Pulmonary artery endothelial cell (primary cell): ENCODE results near the gene STAC3. TPM values are rescaled to one million over a fixed set of nuclear protein-coding genes. Genes with fewer than 3 reads are reported as not detected.

Experiments used
- DNase-seq: peaks from one replicate; pipeline ENCODE4 v3.0.0-alpha.2; 2011; ENCODE audit warnings: low read depth, low spot score
- total RNA-seq: library from RNA; depleted of rRNA; stranded (reverse); fragments of >200 nt; gene quantifications from 2 replicates; pipeline ENCODE4 v1.2.3, GENCODE V29; 2014

Gene STAC3
- total RNA-seq, 1 donor from 2014 or later: 0.13 TPM

GRCh38 chr12:57254506-57255280 is 3.7 kb upstream of the STAC3 start:
- DNase-seq: no peak

- no peak for DNase-seq
These were observed 446 bp downstream of the STAC3 start for GRCh38 chr12:57250541-57250940.

- no peak for DNase-seq
These were observed 1.8 kb downstream of the STAC3 start for GRCh38 chr12:57248934-57249742.

DNA sequence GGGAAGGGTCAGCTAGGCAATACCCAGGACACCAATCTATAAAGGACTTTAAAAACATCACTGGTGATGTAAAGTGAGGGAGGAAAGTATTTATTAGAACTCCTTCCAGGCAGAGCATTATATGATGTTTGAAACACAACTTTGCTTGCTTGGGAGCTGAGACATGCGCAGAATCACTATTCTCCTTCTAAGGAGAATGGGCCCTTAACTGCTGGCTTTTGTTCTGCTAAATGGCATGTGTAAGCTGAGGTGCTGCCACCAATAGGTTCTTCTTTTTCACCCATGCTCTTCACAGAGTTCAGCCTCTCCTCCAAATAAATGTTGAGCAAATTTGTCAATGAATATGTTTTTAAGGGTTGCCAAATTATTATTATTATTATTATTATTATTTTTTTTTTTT is 3.9 kb downstream of the STAC3 start:
- no peak for DNase-seq

DNA sequence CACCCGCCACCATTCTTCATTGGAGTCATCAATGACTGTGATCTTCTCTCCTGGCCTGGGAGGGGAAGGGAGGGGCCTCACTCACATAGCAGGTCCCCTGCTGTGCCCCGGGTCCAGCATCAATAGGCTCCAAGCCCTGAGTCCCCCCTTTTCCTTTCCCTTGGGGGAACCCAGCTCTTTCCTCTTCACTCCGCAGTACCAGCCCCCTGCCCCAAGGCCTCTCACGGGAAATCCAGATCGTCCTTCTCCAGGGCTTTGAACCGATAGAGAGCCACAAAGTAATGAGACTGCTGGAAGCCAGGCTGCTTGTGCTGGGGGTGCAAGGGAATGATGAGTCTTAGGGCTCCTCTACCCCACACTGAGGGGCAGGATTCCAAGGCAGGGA is 6.7 kb downstream of the STAC3 start:
- no peak for DNase-seq

DNA sequence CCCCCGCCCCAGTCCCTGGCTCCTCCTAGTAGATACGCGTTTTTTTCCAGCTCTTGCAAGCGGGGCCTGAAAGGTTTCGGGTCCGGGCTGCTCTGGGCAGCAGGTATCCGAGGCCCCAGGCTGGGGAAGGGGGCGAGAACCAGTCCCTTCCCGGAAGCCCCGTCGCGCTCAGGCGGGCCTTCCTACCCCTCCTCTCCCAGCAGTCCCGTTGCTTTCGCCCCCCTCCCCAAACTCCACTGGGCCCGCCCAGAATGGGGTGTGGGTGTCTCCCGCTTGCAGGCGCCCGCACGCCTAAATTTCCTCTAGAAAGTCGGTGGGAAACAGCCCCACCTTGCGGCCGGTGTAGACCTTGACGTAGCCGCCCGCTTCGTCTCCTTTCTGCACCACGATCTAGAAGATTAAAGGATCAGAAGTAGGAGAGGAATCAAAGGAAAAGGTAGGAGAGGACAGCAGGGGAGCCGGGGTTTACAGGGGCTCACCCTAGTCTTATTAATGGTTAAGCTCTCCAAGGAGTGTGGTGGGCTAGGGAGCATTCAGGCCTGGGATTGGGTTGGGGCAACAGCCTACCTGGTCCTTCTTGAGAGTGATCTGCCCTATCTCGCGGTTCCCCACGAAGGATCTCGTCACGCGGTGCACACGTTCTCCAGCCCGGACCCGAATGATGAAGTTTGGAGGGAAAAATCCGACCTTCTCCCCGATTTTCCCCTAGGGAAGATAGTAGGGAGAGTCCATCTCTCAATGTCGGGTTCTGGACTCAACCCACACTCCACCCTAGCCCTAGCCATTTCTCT is 7.3 kb downstream of the STAC3 start:
- no peak for DNase-seq

GRCh38 chr12:57242691-57243454 is 8.1 kb downstream of the STAC3 start:
- no peak for DNase-seq

DNA sequence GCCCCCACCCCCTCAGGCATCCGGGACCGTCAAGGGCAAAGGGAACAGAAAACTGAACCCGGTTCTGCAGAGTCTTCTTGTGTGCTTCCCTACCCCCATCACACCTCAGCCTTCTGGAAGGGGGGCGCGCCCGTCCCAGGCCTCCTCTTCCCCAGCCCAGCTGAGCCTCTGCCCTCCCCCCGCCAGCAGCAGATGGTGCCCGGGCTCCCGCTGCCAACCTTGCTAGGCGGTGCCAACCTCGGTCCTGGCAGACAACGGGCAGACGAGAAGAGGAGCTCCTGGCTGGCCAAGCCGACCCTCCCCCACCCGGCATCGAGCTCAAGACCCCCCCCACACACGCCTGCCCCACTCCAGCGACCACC is 8.7 kb downstream of the STAC3 start:
- no peak for DNase-seq

DNA sequence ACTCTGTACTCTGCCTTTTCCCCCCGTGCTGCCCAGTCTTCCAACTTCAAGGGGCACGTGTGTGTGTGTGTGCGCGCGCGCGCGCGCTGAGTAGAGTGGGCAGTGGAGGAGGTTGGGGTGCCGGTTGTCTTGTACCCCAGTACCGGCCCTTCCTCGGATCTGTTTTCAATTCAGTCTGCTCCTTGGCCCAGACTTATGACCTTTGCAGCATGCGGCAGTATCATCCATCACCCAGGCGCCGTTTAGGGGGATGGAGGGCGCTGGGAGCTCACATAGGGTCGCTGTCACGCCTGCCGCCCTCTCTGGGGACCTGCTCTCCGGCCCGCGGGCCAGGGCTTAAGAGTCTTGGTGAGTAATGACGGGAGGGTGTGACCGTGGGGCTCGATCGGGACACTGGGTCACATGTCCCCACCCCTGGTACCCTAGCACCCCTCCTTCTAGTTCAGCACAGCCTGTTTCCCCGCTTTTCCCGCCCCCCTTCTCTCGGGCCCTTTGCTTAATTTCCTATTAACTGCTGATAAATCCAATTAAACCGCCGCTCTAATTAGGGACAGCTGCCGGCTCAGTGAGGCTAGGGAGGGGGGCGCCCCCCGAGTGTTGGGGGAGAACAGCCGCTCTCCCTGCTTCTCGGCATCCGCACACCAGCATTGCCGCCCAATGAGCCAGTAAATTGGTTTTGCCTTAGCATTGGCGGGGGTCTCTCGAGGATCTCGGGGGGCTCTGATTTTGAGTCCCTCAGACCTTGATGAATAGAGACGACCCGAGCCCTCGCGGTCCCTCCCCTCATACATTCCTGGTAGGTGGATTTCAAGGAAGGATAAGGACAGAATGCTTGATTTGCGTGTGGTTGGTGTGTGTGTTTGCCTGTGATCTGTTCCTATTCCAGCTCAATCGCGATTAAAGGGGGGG is 9.3 kb downstream of the STAC3 start:
- DNase-seq: no peak

DNA sequence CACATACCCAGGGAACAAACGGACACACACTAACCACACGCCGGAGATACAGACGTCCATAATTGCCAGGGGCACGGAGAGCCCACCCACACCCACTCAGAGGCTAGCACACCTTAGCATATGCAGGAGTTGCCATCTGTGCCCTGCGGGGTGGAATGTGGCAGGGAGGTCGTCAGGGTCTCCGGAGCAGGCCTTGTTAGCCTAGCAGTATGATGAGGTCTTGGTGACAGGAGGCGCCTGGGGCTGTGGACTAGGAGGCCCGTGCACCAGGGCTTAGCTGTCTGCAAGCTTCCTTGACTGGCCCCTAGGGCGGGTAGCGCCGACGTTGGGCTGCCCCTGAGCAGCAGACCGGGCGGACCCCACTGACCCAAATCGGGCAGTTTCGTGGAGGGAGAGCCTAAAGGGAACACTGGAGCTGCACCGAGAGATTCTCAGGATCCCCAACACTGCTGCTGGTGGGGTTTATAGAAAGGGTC is 10.0 kb downstream of the STAC3 start:
- no peak for DNase-seq

DNA sequence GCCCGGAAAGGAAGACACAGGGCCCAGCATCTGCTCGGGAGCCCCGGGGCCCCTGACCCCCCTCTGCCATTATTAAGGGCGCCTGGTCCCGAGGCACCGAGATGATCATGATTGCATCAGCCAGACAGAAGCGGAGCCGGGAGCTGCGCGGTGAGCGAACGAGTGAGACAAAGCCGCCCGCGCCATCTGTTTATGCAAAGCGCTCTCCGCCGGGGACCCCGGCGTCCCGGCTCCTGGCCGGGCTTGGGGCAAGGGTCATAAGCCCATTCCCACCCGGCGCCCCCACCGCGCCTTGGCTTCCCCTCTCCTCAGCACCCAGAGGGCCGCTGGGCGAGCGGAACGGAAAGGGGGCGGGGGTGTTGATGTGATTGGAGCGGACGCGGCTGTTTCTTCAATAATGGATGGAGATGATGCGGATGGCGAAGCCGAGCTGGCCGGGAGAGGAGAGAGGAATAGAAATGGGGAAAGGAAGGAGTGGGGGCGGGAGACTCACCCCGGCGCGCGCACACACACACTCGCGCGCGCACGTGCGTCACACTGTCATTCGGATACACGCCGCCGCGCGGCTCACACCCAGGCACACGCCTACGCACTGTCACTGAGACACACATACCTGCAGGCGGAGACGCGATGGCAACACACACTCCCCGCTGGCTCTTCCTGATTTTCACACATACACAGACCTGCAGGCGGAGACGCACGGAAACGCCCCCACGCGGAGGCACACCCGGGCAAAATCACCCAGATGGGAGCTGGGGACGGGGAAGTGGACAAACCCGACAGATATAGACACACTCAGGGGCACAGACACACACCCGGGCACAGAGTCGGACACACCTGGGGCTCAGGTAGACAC is 10.7 kb downstream of the STAC3 start:
- DNase-seq: no peak

DNA sequence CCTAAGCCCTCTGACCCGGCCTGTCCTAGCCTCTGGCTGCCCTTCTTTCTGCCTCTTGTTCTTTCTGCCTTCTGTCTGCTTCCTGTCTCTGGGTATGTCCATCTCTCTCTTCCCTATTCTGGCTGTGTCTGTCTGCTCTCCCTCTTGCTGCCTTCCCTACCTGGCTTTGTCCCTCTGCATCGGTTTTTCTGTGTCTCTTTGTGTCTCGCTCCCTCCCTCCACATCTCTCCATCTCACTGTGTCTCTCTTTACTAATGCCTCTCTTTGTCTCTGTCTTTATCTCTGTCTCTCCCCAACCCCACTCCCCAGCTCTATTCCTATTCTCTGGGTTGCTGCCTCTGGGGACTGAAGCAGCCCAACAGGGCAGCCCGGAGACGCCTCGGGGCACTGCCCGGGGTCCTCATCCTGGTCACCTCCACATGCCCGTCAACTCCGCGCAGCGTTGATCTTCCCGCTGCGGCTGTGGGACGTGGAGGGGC is 11.4 kb downstream of the STAC3 start:
- no peak for DNase-seq

DNA sequence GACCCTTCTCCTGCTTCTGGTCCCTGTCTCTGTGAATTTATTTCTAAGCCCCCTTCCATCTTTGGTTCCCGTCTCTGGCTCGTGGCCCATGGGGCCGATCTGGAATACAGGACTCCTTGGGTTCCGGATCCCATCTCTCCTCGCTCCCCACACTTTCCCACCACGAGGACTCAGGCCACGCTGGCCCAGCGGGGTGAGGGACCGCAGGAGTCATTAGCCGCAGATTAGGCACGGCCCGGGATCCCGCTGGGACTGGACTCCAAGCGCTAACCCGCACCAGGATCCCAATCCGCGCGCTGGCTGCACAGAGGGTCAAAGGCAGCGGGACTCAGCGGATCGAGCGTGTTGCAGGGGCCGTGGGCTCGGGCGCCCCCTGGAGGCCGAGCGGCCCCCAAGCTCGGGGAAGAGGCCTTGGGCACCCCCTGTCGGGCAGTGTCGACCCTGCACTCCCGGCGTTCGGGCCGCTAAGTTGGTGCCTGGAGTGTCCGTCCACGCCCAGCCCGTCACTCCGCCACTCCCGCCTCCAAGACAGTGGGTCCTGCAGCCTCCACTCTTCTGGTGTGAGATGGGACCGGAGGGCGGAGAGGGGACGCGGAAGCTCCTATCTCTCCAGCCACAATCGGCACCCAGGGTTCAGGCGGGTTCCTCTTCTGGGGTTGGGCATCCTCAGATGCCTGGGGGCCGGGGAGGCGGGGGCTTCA is 12.0 kb downstream of the STAC3 start:
- peak; percentile 39 for DNase-seq

- DNase-seq: no peak
These were observed 12.8 kb downstream of the STAC3 start for GRCh38 chr12:57237932-57238853.

DNA sequence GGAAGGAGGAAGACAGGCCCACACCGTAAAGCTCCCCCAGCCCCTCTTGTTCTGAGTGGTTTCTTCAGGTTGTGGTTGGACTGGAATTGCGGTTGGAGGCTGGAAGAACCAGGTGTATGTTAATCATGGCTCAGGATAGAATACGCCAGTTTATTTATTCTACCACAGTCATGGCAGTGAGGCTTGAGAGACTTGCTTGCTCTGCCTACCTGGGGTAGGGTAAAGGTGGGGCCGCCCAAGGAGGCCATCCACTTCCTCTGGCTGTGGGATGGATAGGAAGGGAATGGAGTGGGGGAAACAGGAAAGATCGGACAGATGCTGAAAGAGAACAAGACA is 13.4 kb downstream of the STAC3 start:
- DNase-seq: no peak

- DNase-seq: no peak
These were observed 13.9 kb downstream of the STAC3 start for GRCh38 chr12:57236925-57237595.
